D721Med (cell line): Measurements from ENCODE around the gene MEF2C.

ENCODE experiments used
- DNase-seq: peaks from one replicate; pipeline ENCODE4 v3.0.0; 2011; ENCODE audit warnings: low spot score; ENCODE audit not compliant: insufficient read length
- FAIRE-seq: peaks from 2 replicates; lab custom pipeline; 2011; peaks lifted over from hg19 to GRCh38; lab: Jason Lieb, UNC
- TF ChIP-seq, protein P1 (sequence below): IDR thresholded peaks from 2 replicates; pipeline ENCODE4 v1.5.1; 2012; ENCODE audit warnings: mild to moderate bottlenecking, control low read depth; ENCODE audit not compliant: insufficient read depth; ENCODE audit errors: missing control alignments

MEF2C gene

DNA sequence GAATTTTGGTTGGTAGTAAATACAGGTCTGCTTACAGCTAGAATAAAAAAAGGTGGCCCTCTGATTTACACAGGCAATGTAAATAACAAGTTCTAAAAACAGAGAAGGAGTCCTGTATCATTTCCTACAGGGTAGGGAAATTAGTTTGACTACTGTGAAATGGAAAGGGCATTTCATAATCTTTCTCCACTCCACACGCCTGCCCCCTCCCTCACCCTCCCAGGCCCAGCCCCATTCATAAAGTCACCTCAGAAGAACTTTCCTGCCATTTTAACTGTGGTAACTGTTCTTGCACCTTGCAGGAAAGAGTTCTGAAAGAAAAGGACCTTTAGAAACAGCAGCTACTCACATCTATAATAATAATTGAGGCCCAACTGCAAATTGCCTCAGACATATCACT is 69.7 kb downstream of the MEF2C start:
- DNase-seq (no peak), FAIRE-seq (no peak)
- TF ChIP-seq, protein P1, sequence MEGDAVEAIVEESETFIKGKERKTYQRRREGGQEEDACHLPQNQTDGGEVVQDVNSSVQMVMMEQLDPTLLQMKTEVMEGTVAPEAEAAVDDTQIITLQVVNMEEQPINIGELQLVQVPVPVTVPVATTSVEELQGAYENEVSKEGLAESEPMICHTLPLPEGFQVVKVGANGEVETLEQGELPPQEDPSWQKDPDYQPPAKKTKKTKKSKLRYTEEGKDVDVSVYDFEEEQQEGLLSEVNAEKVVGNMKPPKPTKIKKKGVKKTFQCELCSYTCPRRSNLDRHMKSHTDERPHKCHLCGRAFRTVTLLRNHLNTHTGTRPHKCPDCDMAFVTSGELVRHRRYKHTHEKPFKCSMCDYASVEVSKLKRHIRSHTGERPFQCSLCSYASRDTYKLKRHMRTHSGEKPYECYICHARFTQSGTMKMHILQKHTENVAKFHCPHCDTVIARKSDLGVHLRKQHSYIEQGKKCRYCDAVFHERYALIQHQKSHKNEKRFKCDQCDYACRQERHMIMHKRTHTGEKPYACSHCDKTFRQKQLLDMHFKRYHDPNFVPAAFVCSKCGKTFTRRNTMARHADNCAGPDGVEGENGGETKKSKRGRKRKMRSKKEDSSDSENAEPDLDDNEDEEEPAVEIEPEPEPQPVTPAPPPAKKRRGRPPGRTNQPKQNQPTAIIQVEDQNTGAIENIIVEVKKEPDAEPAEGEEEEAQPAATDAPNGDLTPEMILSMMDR: no peak

DNA sequence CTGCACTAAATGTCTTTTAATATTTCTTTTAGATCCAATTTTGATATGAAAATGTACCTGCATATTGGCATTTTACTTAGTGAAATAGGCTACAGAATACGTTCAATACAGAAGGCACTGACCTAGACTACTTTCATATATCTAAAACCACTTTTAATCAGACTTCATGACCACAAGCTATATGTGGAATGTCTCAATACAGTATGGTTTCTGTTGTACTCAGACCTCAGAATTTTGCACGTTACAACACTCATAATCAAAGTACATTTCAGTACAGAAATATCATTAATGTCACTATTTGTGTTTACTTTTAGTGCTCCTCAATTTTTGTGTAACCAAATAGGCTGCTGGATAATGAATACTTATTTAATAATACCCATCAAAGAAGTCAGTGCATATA is 74.8 kb downstream of the MEF2C start:
- FAIRE-seq (no peak), DNase-seq (no peak)
- TF ChIP-seq, protein P1: no peak

DNA sequence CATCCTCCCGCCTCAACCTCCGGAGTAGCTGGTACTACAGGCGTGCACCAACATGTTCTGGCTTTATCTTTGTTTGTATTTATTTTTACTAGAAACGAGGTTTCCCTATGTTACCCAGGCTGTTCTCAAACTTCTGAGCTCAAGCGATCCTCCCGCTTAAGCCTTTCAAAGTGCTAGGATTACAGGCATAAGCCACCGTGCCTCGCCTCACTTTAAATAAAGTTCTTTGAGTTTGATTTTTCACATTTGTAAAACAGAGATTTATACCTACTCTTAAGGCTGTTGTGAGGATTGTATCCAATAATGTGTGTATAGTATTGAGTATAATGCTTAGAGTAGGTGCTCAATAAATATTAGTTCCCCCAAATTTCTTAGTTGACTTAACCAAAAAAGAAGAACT is 75.7 kb downstream of the MEF2C start:
- TF ChIP-seq, protein P1: no peak
- FAIRE-seq: no peak
- no peak for DNase-seq

DNA sequence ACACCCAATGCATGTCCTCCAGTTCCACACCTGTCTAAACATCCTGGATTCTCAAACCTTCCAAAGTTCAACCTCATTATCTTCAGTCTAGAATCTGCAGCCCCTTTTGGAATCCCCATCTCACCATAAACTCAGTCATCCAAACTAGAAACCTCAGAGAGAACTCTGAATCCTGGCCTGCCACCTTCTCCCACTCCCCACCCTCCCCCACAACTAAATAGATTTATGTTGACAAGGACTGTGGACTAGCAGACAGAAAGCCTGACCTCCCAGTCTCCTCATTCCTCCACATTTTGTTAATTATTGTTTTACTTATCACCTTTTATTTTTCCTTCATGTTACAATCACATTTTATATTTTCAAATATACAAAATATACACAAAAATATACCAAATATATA is 76.6 kb downstream of the MEF2C start:
- DNase-seq (no peak), FAIRE-seq (no peak)
- TF ChIP-seq, protein P1: no peak

DNA sequence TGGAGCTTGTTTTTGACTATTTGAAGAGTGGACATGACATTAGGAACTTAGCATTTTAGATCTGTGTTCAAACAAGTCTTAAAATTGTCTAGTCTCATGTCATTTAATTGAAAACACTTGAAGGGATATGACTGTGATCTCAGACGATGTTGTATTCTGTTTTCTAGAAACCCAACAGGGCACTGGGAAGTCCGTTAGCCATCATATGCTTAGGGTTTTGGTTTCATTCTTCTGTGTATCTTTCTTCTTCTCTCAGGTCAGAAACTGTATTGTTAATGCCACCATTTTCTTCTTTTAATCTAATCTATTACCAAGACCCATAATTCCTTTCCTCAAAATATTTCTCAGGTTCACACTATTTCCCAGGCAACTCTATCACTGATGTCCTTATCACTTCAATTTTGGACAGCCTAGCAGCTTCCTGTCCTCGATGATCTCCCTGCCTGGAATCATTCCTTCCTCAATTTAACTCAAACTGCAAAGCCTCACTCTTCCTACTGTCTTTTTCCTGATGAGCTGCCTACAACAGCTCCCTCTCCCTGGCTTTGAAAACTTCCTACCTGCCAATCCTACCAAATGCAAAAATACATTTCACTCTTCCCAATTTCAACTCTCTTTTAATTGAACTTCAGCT is 77.7 kb downstream of the MEF2C start:
- DNase-seq (no peak), FAIRE-seq (peak; percentile 38)

DNA sequence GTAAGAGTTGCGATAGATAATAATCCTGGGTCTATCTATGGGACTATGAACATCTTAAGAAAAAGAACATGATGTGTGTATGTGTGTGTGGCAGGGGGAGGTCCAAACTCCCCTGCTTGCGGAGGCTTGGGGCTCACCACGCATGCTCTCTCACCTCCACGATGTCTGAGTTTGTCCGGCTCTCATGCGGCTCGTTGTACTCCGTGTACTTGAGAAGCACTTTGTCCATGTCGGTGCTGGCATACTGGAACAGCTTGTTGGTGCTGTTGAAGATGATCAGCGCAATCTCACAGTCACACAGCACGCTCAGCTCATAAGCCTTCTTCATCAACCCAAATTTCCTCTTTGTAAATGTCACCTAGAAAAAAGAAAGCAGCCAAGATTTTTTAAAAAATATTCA is 78.5 kb downstream of the MEF2C start:
- TF ChIP-seq, protein P1: no peak
- FAIRE-seq (no peak), DNase-seq (no peak)

More for the DNA sequence above, 77.7 kb downstream of the MEF2C start:
- TF ChIP-seq, protein P1: no peak

DNA sequence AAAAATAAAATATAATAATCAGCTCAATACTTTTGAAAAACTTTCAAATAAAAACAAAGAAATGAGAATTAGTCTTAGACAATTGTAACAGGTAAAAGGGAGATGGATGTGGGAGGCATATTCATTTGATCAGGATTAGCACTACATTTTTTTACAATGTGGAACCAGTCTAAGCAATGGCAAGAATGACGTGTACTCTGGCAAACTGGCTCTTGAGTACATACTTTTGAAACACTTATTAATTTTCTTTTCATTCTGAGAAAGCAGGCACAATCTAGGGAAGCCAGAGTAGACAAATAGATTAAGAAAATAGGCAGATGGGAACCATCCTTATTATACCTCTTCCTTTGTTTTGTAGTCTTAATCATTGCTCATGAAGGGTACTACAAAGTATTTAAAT is 79.7 kb downstream of the MEF2C start:
- DNase-seq: no peak
- FAIRE-seq: no peak
- TF ChIP-seq, protein P1: no peak
